Gastrocnemius medialis (tissue), 4 donors: ENCODE measurements around the gene PRKAA2. TPM values are rescaled to one million over a fixed set of nuclear protein-coding genes. Genes with fewer than 3 reads are reported as not detected.

Experiments used
- ATAC-seq, 2 donors: fragments of 150-250 bp; one replicate each; pipeline ENCODE4 v1.9.1; 2016
- DNase-seq, 2 donors: peaks; one replicate each; pipeline ENCODE4 v3.0.0-alpha.2; 2019
- H3K27ac ChIP-seq, 4 donors: fragments of 200-600 bp; sonication (generic); 1 replicate in 1 of 4; 2 replicates in 3 of 4; pipeline ENCODE4 v1.5.1; 2016 to 2018; ENCODE audit warnings: mild to moderate bottlenecking in 2 of 4, moderate library complexity in 1 of 4
- H3K27me3 ChIP-seq, 3 donors: fragments of 200-600 bp; sonication (generic) in 2 of 3; 1 replicate in 1 of 3; 2 replicates in 2 of 3; pipeline versions ENCODE4 v1.5.1 to v1.6.0; 2016 to 2019; ENCODE audit warnings: mild to moderate bottlenecking in 1 of 3, moderate library complexity in 1 of 3
- H3K36me3 ChIP-seq, 2 donors: fragments of 200-600 bp; sonication (generic) in 1 of 2; one replicate each; pipeline ENCODE4 v1.5.1; 2017 to 2018
- H3K4me1 ChIP-seq, 2 donors: fragments of 200-600 bp; sonication (generic) in 1 of 2; one replicate each; pipeline ENCODE4 v1.5.1; 2016 to 2017; ENCODE audit warnings: mild to moderate bottlenecking in 2 of 2
- H3K4me3 ChIP-seq, 4 donors: fragments of 200-600 bp; sonication (generic) in 3 of 4; 1 replicate in 1 of 4; 2 replicates in 3 of 4; pipeline ENCODE4 v1.5.1; 2016 to 2019; ENCODE audit warnings: mild to moderate bottlenecking in 2 of 4
- H3K9me3 ChIP-seq, 3 donors: fragments of 200-600 bp; sonication (generic) in 2 of 3; 1 replicate in 1 of 3; 2 replicates in 2 of 3; pipeline ENCODE4 v1.5.1; 2016 to 2019
- CTCF ChIP-seq, 5 experiments: fragments of 450-650 bp in 3 of 5; fragments of 200-600 bp in 2 of 5; sonication (generic) in 2 of 5; IDR thresholded peaks in 4 of 5; conservative IDR thresholded peaks in 1 of 5; 1 replicate in 4 of 5; 2 replicates in 1 of 5; pipeline ENCODE4 v1.5.1; 2016 to 2019; ENCODE audit warnings: antibody characterized with exemption in 5 of 5, mild to moderate bottlenecking in 3 of 5, moderate library complexity in 3 of 5
- POLR2A ChIP-seq, 2 donors: fragments of 450-650 bp; IDR thresholded peaks; one replicate each; pipeline ENCODE4 v1.6.1; 2017; ENCODE audit warnings: antibody characterized with exemption in 2 of 2, mild to moderate bottlenecking in 2 of 2, moderate library complexity in 2 of 2
- in situ Hi-C, 4 donors: fragments of 200-750 bp; cut with MboI; loops; one replicate each; pipeline versions ENCODE4 v1.15.0 to v1.8.0; 2017; ENCODE audit warnings: low sequenced_read_pairs in 4 of 4
- intact Hi-C: fragments of 100-400 bp; cut with DNase I; formaldehyde crosslinking; loops from one replicate; pipeline ENCODE4 v1.15.1; 2023; ENCODE audit warnings: low total_unique reads
- total RNA-seq, 4 donors: library from RNA; depleted of rRNA; stranded (reverse); fragments of >200 nt; gene quantifications; one replicate each; pipeline versions ENCODE4 v1.1.0 to v1.2.3, GENCODE V29; 2016

The PRKAA2 gene
- total RNA-seq, 4 donors from 2014 or later, result 24.6 to 78.6 (median 70.9) TPM

GRCh38 chr1:56670350-56670749, 25.2 kb downstream of the PRKAA2 start:
- no peaks in the 10 kb centered on the region for H3K27me3 ChIP-seq
- TF ChIP-seq POLR2A (IDR thresholded peaks at IDR 0.05) (no peak), CTCF (IDR thresholded peaks at IDR 0.05 in 4 of 5, conservative IDR thresholded peaks at IDR 0.05 in 1 of 5) (no peak)
- H3K27ac ChIP-seq, result peak overlapping the region in 2 of 4 donors; percentile 14 to 24
- no peaks in the 10 kb centered on the region for H3K36me3 ChIP-seq
- in situ Hi-C loops, result no loop called here
- no peak overlapping the region for H3K4me3 ChIP-seq
- no peaks in the 10 kb centered on the region for H3K9me3 ChIP-seq
- intact Hi-C loops, result no loop called here
- H3K4me1 ChIP-seq, result peaks cover 48 to 53% of the 10 kb centered on the region in 2 donors
- DNase-seq (no peak), ATAC-seq (no peak)

- Histone ChIP-seq H3K27me3 (no peaks in the 10 kb centered on the region), H3K4me3 (no peak overlapping the region), H3K9me3 (no peaks in the 10 kb centered on the region), H3K36me3 (no peaks in the 10 kb centered on the region), H3K4me1 (peaks cover 47 to 51% of the 10 kb centered on the region in 2 donors), H3K27ac (peak overlapping the region; percentile 5 to 87 (median 46))
- DNase-seq (no peak), ATAC-seq (no peak)
- TF ChIP-seq POLR2A (IDR thresholded peaks at IDR 0.05) (no peak), CTCF (IDR thresholded peaks at IDR 0.05 in 4 of 5, conservative IDR thresholded peaks at IDR 0.05 in 1 of 5) (no peak)
- intact Hi-C loops (no loop called here), in situ Hi-C loops (no loop called here)
Measured at GRCh38 chr1:56671085-56671484, 26.0 kb downstream of the PRKAA2 start.

GRCh38 chr1:56671542-56671941, 26.4 kb downstream of the PRKAA2 start:
- Histone ChIP-seq H3K4me1 (peaks cover 48 to 52% of the 10 kb centered on the region in 2 donors), H3K27me3 (no peaks in the 10 kb centered on the region), H3K9me3 (no peaks in the 10 kb centered on the region), H3K4me3 (no peak overlapping the region), H3K27ac (peak overlapping the region; percentile 5 to 87 (median 84)), H3K36me3 (no peaks in the 10 kb centered on the region)
- intact Hi-C loops, result no loop called here
- in situ Hi-C loops, result no loop called here
- DNase-seq (no peak), ATAC-seq (peak; percentile 51 to 60)
- no peak for TF ChIP-seq CTCF (IDR thresholded peaks at IDR 0.05 in 4 of 5, conservative IDR thresholded peaks at IDR 0.05 in 1 of 5)
- TF ChIP-seq POLR2A (IDR thresholded peaks at IDR 0.05), result no peak

DNA sequence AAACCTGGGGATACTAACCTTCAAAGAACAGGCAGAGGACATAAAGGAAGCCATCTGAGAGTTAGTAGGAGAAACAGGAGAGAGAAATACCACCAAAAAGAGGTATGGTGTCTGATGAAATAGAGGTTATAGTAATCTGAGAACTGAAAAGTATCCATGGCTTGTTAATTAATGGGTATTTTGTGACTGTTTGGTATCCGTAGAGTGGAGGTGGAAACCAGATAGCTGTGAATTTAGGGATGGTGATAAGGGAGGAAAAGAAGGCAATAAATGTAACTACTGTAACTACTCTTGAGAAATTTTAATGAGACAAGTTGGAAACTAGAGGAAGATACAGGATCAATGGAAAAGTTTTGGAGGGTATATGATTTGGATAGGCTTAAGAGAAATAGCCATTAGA, 27.5 kb downstream of the PRKAA2 start:
- H3K27ac ChIP-seq, result peak overlapping the region; percentile 13 to 87 (median 84)
- H3K4me3 ChIP-seq, result no peak overlapping the region
- H3K9me3 ChIP-seq, result no peaks in the 10 kb centered on the region
- no peak for TF ChIP-seq CTCF (IDR thresholded peaks at IDR 0.05 in 4 of 5, conservative IDR thresholded peaks at IDR 0.05 in 1 of 5)
- TF ChIP-seq POLR2A (IDR thresholded peaks at IDR 0.05), result no peak
- H3K27me3 ChIP-seq, result no peaks in the 10 kb centered on the region
- in situ Hi-C loops, result no loop called here
- intact Hi-C loops, result no loop called here
- ATAC-seq (no peak), DNase-seq (no peak)
- H3K36me3 ChIP-seq, result no peaks in the 10 kb centered on the region
- H3K4me1 ChIP-seq, result peaks cover 55 to 62% of the 10 kb centered on the region in 2 donors

- no peak for ATAC-seq
- in situ Hi-C loops (no loop called here), intact Hi-C loops (no loop called here)
Measured at GRCh38 chr1:56675763-56676162, 30.6 kb downstream of the PRKAA2 start.

More at GRCh38 chr1:56675763-56676162, 30.6 kb downstream of the PRKAA2 start:
- TF ChIP-seq CTCF (IDR thresholded peaks at IDR 0.05 in 4 of 5, conservative IDR thresholded peaks at IDR 0.05 in 1 of 5) (no peak), POLR2A (IDR thresholded peaks at IDR 0.05) (no peak)
- H3K9me3 ChIP-seq, result no peaks in the 10 kb centered on the region
- H3K27me3 ChIP-seq, result no peaks in the 10 kb centered on the region
- no peaks in the 10 kb centered on the region for H3K36me3 ChIP-seq
- peak overlapping the region; percentile 74 to 87 (median 84) for H3K27ac ChIP-seq
- no peak for DNase-seq
- H3K4me3 ChIP-seq, result no peak overlapping the region
- peaks cover 53 to 64% of the 10 kb centered on the region in 2 donors for H3K4me1 ChIP-seq
